Mesothelial cell of epicardium (in vitro differentiated cells): ENCODE data around the gene CCP110. TPM values are rescaled to one million over a fixed set of nuclear protein-coding genes. Genes with fewer than 3 reads are reported as not detected.

Experiments used
- DNase-seq, 2 experiments: peaks; one replicate each; pipeline ENCODE4 v3.0.0; 2021; ENCODE audit warnings: low spot score in 2 of 2; ENCODE audit not compliant: unreplicated experiment in 2 of 2
- H3K27ac Mint-ChIP-seq: 2 replicates; pipeline ENCODE4 v1.8.0; 2021; ENCODE audit warnings: mixed read lengths
- H3K27me3 Mint-ChIP-seq: 2 replicates; pipeline ENCODE4 v1.8.0; 2021; ENCODE audit warnings: low read depth, mixed read lengths
- H3K36me3 Mint-ChIP-seq: 2 replicates; pipeline ENCODE4 v1.8.0; 2021; ENCODE audit warnings: mixed read lengths
- H3K4me1 Mint-ChIP-seq: 2 replicates; pipeline ENCODE4 v1.8.0; 2021; ENCODE audit warnings: mixed read lengths
- H3K4me3 Mint-ChIP-seq: 2 replicates; pipeline ENCODE4 v1.8.0; 2021; ENCODE audit warnings: mild to moderate bottlenecking, moderate library complexity, mixed read lengths
- H3K9me3 Mint-ChIP-seq: 2 replicates; pipeline ENCODE4 v1.8.0; 2021; ENCODE audit warnings: mixed read lengths
- total RNA-seq: library from RNA; stranded (reverse); gene quantifications from 3 replicates; pipeline ENCODE4 v1.2.1, GENCODE V29; 2021
- TF ChIP-seq, protein P1 (sequence below): fragments of 200-600 bp; sonication (generic); IDR thresholded peaks from one replicate; pipeline ENCODE4 v1.5.0; 2021; ENCODE audit warnings: antibody characterized with exemption; ENCODE audit not compliant: unreplicated experiment

The CCP110 gene, protein sequence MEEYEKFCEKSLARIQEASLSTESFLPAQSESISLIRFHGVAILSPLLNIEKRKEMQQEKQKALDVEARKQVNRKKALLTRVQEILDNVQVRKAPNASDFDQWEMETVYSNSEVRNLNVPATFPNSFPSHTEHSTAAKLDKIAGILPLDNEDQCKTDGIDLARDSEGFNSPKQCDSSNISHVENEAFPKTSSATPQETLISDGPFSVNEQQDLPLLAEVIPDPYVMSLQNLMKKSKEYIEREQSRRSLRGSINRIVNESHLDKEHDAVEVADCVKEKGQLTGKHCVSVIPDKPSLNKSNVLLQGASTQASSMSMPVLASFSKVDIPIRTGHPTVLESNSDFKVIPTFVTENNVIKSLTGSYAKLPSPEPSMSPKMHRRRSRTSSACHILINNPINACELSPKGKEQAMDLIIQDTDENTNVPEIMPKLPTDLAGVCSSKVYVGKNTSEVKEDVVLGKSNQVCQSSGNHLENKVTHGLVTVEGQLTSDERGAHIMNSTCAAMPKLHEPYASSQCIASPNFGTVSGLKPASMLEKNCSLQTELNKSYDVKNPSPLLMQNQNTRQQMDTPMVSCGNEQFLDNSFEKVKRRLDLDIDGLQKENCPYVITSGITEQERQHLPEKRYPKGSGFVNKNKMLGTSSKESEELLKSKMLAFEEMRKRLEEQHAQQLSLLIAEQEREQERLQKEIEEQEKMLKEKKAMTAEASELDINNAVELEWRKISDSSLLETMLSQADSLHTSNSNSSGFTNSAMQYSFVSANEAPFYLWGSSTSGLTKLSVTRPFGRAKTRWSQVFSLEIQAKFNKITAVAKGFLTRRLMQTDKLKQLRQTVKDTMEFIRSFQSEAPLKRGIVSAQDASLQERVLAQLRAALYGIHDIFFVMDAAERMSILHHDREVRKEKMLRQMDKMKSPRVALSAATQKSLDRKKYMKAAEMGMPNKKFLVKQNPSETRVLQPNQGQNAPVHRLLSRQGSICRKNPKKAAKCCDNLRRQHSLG
- total RNA-seq = 12.6 to 15.8 TPM (median 15.1 TPM) in 3 replicates

DNA sequence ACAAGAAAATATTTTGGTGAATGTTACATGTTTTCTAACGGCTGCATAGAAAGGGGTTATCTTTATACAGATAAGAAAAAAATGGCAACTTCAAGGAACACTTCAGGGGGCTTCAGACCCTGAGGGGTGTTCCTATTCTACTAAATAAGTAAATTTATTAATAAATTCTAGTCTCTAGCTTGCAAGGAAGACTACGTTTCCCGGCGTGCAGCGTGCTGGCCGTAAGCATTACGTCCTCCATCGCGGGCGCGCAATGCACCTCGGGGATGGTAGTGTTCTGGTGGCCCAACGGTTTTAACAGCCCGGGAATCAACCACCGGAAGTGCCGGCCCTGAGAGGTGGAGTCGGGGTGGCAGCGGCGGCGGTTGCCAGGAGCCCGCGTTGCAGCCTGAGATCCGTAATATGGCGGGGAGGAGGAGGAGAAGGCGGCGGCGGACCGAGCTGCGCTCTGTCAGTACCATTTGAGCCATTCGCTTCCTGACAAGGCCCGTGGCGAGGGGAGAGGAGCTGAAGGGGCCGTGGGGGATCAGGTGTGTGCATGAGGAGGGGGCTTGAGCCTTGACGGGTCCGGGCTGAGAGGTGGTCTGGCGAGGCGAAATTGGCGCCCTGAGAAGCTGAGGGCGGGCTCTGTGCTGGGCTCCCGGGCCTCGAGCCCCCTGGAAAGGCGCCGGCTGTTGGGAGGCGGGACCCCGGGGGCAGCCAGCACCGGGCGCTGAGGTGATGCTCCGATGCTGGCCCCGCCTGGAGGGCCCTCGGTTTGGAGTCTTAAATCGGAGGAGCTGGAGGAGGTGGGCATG, at the start of gene CCP110:
Gene CCP110, plus strand, starts transcription at position 384 of the 797 bp plus-strand sequence. CDS start 3,940 bp downstream, outside the sequence.
- peaks cover 37% of the 10 kb centered on the region for H3K4me1 Mint-ChIP-seq
- no peaks in the 10 kb centered on the region for H3K9me3 Mint-ChIP-seq
- peak; percentile 84 to 89 for DNase-seq
- peak within 1 kb of the TSS; percentile 91 for H3K4me3 Mint-ChIP-seq
- TF ChIP-seq, protein P1, sequence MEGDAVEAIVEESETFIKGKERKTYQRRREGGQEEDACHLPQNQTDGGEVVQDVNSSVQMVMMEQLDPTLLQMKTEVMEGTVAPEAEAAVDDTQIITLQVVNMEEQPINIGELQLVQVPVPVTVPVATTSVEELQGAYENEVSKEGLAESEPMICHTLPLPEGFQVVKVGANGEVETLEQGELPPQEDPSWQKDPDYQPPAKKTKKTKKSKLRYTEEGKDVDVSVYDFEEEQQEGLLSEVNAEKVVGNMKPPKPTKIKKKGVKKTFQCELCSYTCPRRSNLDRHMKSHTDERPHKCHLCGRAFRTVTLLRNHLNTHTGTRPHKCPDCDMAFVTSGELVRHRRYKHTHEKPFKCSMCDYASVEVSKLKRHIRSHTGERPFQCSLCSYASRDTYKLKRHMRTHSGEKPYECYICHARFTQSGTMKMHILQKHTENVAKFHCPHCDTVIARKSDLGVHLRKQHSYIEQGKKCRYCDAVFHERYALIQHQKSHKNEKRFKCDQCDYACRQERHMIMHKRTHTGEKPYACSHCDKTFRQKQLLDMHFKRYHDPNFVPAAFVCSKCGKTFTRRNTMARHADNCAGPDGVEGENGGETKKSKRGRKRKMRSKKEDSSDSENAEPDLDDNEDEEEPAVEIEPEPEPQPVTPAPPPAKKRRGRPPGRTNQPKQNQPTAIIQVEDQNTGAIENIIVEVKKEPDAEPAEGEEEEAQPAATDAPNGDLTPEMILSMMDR = no peak
- H3K27ac Mint-ChIP-seq = peak within 1 kb of the TSS; percentile 94
- H3K36me3 Mint-ChIP-seq = no peaks in the 10 kb centered on the region
- H3K27me3 Mint-ChIP-seq = no peaks in the 10 kb centered on the region

DNA sequence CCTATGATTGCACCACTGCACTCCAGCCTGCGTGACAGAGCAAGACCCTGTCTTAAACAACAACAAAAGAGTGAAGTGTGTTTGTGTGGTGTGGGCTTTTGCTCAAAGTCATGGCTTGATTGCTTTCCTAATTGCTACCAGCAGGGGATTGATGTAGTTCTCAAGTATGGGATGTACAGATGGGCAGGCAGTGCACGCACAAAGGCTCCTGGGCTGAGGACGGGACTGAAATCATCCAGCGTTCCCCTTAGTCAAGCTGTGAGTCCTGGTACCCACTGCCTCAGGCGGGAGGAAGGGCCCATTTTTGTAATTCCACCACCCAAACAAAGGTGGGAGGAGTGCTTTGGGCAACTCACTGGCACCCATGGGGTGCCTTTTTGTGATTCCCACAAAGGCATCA, 49.1 kb upstream of the CCP110 start:
- no peak overlapping the region for H3K27ac Mint-ChIP-seq
- TF ChIP-seq, protein P1 = no peak
- no peaks in the 10 kb centered on the region for H3K4me1 Mint-ChIP-seq

DNA sequence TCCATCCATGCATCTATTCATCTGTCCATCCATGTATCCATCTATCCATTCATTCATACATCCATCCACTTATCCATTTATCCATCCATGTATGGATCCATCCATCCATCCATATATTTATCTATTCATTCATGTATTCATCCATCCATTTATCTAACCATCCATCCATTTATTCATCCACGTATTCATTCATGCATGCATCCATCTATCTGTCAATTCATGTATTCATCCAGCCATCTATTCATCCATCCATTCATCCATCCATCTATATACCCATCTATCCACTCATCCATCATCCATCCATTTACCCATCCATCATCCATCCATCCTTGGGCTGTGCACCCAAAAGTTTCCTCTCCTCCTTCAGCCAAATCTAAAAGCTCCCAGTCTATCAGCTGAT, 45.2 kb upstream of the CCP110 start:
- Mint-ChIP-seq H3K27ac (no peak overlapping the region), H3K4me1 (no peaks in the 10 kb centered on the region)

More for the DNA sequence above, 49.1 kb upstream of the CCP110 start:
- Mint-ChIP-seq H3K4me3 (no peak overlapping the region), H3K27me3 (no peaks in the 10 kb centered on the region), H3K36me3 (no peaks in the 10 kb centered on the region), H3K9me3 (no peaks in the 10 kb centered on the region)
- no peak for DNase-seq

DNA sequence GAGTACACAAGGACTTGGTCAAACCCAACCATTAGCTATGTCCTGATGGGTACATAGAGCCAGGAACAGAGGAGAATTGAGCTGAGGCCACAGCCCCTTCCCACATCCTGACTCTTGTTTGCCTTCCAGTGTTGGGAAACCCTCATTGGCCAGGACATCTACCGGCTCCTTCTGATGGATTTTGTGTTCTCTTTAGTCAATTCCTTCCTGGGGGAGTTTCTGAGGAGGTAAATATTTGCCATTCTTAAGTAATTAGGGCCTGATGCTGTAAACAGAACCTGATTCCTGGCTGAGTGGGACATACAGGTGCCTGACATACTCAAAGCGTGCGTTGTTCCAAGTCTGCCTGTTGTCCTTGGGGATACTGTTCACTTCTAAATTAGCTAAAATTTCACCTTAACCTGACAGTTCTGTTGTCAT, 44.4 kb upstream of the CCP110 start:
- H3K27ac Mint-ChIP-seq = no peak overlapping the region
- TF ChIP-seq, protein P1 = no peak
- no peaks in the 10 kb centered on the region for H3K9me3 Mint-ChIP-seq
- no peaks in the 10 kb centered on the region for H3K27me3 Mint-ChIP-seq
- no peaks in the 10 kb centered on the region for H3K4me1 Mint-ChIP-seq
- no peak for DNase-seq
- H3K36me3 Mint-ChIP-seq = no peaks in the 10 kb centered on the region
- no peak overlapping the region for H3K4me3 Mint-ChIP-seq

More for the DNA sequence above, 45.2 kb upstream of the CCP110 start:
- Mint-ChIP-seq H3K36me3 (no peaks in the 10 kb centered on the region), H3K27me3 (no peaks in the 10 kb centered on the region), H3K9me3 (no peaks in the 10 kb centered on the region), H3K4me3 (no peak overlapping the region)
- TF ChIP-seq, protein P1 = no peak
- no peak for DNase-seq

DNA sequence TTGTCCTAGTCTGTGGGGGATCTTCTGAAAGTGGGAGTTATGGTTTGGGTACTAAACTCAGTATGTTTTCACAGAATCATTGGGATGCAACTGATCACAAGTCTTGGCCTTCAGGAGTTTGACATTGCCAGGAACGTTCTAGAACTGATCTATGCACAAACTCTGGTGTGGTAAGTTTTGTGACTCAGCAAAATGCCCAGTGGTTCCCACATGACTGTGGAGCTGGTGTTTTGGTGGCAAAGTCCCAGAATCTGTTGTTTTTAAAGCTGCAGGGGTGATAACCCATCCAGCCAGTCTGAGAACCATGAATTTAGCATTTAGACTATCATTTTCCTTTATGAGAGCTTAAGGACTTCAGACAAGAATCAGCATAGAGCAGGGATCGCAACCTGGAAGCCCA, 42.4 kb upstream of the CCP110 start:
- TF ChIP-seq, protein P1 = no peak
- Mint-ChIP-seq H3K4me3 (no peak overlapping the region), H3K4me1 (no peaks in the 10 kb centered on the region), H3K36me3 (no peaks in the 10 kb centered on the region), H3K27me3 (no peaks in the 10 kb centered on the region), H3K27ac (no peak overlapping the region), H3K9me3 (no peaks in the 10 kb centered on the region)
- DNase-seq = no peak
